HPDE6-E6E7 (cell line): ENCODE results near the gene MBNL1.

Experiments
- DNase-seq: peaks from one replicate; pipeline ENCODE4 v3.0.0; 2011; ENCODE audit warnings: missing footprints; ENCODE audit errors: extremely low spot score

Gene MBNL1

DNA sequence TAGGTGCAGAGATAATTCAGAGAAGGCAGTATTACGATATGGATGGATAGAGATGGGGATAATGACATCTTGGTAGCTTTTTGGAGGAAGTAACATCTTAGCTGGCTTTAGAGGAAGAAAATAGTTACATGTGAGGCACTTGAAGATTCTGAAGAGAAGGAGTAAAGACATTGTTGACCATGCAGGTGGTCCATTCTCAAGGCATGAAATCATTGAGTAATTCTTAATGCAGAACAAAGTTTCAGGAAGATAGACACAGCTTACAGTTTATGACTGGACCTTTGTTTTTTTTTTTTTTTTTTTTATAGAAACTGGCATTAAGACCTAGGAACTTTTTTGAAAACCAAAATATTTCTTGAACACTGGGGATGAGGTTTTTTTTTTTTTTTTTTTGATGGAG is 28.2 kb downstream of the MBNL1 start:
- DNase-seq = no peak

DNA sequence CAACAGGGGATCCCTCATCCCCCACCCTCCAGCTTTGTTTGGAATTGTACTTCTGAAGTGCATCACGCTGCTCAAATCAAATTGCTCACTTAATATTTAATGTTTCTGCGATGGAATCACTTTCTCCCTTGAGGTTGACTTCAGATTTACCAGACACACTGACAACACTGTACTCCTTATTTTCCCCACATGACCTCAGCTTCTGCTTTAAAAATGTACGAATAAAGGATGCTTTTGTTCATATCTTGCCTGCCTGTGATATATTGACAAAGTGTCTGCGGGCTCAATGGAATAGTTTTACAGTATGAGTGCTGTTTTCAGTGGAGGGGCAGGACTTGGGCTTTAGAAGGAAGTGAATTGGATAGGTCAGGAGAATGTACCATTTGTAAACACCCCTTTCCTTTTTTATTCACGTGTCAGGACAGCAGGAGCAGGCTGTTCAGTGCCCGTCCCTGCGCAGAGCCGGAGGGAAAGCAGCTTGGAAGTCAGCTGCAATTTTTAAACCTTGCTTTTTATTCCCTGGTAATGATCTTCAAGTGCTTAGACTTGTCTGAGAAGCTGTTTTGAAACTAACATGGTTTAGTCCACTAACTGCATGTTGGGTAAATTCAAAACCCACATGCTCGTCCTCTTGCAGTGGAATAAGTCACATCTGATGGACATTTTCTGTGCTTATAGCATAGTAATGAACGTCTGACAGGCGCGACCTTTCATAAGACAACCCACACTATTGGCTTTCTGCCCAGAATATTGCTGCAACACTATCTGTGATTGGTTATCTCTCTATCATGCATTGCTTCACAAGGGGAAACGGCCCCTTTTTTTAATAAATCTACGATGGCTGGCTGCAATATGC is 29.9 kb downstream of the MBNL1 start:
- peak; percentile 35 for DNase-seq

DNA sequence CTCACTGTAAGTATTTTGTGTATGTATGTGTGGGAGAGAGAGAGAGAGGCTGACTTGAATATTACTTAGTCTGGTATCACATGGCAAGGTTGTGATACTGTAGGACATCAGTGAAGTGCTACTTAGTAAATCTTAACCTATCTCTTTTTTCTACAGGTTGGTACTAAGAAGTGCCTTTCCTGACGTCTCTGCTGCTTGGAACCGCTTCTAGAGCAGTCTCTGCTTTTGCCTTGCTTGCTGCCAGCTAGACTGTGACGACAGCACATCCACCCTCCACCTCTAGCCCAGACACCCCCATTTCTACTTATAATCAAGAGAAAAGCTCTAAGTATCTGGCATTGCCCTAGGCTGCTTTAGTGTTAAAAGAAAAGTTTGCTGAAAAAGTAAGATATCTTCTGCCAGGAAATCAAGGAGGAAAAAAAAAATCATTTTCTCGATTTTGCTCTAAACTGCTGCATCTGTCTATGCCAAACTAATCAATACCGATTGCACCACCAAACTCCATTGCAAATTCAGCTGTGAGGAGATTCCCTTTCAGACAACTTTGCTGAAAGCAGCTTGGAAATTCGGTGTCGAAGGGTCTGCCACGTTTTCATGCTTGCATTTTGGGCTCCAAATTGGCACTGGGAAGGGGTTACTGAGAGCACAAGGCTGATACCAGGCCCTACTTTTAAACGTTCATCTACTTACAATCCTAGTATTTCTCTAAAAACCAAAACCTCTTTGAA is 30.7 kb downstream of the MBNL1 start:
- DNase-seq = no peak

DNA sequence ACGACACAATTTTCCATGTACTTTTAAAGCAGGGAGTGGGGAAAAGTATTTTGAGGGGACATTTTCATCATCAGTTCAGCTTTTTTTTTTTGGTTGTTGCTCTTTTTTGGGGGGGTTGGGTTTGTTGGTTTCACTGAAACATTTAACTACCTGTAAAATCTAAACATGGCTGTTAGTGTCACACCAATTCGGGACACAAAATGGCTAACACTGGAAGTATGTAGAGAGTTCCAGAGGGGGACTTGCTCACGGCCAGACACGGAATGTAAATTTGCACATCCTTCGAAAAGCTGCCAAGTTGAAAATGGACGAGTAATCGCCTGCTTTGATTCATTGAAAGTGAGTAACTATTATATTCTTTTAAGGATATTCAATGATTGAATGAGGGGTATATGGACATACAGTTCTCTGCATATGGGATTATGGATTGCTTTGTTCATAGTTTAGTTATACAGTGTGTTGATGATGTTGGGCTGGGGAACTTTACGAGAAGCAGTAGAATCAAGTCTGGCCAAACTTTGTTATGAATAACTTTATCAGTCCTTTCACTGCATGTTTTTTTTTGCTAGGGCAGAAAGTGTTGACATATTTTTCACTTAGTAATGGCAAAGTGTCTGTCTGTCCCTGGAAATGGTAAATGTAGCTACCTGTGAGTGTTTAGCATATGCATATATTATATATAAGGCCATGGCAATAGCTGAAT is 31.5 kb downstream of the MBNL1 start:
- DNase-seq = no peak

DNA sequence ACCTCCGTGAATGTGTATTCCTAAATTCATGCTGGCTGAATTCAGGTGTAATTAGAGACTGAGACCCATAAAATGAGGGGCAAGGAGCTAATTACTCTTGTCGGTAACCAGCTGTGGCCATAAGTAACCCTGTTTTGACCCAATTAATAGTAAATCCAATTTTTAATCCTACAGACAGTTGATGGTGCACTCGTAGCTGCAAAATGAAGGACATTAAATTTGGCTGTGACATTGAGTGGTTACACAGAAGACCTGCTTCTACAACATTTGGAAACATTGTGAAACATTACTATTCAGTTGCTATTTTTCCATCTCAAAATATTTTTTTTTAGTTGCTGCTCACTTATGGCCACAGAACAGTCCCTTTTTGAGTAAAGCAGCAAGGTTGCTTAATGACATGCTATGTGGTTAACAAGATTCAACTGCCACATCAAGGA is 33.0 kb downstream of the MBNL1 start:
- no peak for DNase-seq

DNA sequence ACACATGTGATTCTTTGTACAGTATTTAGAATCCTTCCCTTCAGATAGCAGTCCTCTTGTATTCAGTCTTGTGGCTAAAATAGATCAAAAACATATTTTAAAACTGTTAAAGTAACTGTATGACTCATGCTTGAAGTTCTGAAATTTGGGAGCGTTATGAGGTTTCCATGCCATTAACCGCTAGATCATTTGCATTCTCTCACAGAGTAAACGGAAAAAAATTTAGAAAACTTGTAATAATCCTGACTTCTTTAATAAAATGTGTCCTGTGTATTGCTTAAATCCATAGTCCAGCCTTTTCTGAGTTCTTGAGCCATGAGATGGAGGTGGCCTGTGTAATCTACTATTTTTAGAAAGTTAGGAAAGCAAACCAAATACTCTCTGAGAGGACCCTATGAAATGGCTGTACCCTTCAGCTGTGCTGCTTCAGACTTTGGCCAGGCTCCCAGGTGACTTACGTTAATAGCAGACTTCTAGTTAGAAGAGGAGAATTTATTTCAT is 33.8 kb downstream of the MBNL1 start:
- no peak for DNase-seq

DNA sequence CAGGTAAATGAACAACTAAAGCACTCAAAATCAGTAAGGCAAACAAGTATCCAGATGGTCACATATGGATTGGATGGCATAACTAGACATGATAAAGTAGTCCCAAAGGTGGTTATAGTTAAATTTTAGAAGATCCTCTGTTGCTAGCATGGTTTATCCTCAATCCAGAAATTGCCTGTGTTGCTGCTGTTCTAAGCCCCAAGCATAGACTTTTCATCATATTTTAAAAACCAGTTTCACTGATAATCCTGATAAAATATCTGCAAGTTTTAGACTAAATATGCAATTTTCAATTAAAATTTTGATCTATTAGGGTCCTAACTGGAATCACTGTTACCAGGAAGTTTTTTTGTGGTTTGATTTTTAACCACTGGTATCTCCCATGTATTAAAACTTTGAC is 35.4 kb downstream of the MBNL1 start:
- no peak for DNase-seq

DNA sequence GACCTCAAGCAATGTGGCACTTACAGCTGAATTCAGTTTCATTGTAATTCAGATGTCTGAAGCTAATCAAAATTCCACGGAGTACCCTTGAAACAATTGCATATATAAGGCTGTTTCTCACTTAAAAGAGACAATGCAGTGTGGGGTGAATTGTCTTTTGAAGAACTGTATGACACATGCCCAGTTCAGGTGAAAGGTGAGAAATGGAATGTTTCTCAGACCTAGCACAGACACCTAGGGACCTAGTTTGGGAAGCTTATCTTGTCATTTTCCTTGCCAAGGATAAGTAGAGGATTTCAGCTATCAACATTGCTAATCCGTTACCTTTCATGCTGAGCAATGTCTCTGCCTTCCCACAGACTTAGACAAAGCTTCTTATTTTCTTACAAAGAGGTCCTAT is 36.3 kb downstream of the MBNL1 start:
- DNase-seq = no peak

DNA sequence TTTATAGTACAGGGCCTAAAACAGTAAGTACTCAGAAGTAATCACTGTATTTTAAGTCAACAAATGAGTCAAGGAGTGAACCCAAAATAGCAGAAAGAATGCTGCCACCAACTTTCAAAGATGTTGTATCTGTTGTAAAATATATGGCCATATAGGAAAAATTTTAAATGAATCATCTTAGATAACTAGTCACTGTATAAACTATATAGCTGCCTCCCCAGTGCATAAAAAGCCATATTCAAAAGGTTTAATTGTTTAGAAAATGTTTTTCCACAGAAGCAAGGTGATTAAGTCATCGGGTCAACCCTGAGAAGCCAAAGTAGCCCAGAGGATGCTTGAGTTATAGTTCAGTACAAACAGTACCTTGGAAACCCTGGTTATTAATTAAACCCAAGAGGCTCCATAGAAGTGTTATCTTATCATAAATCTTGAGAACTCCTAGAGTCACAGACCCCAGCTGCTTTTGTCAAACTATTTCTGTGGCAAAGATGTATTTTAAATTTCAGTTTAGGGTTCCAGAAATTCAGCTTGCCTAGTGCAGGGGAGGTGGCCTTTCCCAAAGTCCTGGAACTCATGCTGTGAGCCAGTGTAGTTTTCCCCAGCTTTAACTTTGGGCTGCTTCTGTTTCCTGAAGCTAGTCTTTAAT is 39.2 kb downstream of the MBNL1 start:
- DNase-seq = no peak

DNA sequence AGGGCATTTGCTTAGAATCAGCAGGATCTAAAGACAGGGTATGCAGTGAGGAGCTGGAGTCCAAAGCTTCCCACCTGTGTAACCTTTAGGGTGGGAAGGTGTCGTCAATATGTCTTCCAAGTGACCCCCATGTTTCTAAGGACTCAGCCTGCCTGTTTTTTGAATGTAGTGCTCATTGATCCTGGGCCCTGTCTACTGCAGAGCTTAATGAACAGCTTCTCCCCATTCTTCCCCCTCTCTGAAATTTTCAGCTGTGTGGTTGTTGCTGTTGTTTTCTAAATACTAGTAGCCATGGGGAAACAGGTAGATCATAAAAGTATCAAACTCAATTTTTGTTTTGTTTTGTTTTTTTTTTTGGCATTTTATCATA is 39.7 kb downstream of the MBNL1 start:
- no peak for DNase-seq

DNA sequence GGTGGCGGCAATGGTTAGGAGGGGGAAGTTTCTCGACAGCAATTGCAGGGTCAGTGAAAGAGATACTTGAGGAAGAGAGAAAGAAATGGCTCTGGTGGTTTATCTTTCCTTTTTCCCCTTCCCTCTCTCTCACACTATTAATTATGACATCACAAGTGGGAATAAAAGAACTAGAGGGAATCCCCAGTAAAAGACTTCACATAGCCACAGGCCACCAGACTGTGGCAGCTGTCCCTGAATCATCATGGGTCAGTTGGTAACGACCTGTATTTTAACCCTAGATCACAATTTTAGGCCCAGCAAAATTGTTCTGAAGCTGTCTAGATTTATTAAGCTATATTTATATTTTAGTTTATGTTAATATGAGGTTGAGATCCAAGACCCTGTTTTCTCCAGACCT is 40.3 kb downstream of the MBNL1 start:
- DNase-seq = no peak

DNA sequence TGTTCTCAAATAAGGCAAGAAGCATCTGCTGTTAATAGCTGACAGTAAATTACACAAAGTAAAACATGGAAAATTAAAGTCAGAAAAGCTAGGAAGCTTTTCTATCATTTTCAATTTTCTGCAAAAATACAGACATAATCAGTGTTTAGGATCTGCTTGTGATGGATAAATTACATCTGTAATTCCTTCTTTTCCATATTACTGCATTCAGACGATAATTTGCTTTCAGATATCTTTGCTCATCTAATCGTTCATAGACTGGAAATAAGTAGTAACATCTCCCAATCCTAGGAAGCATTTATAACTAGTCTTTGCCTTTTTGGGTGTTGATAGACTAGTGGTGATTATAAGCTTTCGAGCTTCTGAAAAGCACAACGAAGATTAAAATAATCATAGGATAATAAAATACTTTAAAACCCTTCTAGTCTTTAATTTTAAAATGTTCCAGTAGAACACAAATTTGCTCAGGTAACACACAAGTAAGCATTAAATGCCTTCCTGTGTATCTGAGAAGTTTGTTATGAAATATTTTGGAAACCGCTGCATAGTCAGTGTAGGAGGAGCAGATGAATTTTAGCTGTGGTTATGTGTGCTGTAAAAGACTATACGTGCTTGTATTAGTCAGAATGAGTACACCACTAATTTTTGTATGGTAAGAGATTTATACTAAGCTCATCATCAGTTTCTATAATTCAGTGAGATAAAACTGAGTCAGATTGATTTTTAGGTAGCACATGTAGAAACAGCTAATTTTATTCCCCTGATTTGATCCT is 41.0 kb downstream of the MBNL1 start:
- DNase-seq = no peak

DNA sequence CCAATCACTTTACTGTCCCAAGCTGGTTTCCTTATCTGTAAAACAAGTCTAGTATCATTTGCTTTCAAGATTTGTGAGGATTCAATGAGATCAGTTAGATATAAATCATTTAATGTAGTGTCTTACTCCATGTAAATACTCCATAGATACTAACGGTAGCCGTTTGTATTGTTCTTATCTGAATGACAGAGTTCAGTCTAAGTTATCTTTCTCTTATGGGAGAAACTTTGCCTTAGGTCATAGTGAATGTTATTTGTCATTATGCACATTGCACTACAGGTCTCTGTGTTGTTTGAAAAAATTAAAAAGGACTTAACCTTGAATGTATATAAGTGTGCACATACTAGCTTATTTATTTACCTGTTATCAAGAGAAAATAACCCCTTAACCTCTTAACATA is 44.7 kb downstream of the MBNL1 start:
- no peak for DNase-seq

DNA sequence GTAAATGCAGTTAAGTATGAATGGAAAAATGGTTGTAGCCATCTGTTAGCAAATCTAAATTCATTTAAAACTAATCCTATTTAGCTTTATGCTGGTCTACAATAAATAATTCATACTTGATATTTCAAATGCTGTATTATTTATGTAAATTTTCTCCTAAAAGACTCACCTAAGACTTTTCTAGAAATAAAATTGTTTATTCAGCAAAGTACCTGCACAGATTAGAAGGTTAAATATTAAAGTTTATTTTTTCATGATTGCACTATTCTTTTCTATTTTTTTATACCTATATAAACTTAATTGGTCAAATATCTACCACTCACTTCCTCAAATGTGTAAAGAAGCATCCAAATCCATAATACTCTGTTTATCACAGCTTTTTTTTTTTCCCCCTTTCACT is 45.2 kb downstream of the MBNL1 start:
- no peak for DNase-seq

DNA sequence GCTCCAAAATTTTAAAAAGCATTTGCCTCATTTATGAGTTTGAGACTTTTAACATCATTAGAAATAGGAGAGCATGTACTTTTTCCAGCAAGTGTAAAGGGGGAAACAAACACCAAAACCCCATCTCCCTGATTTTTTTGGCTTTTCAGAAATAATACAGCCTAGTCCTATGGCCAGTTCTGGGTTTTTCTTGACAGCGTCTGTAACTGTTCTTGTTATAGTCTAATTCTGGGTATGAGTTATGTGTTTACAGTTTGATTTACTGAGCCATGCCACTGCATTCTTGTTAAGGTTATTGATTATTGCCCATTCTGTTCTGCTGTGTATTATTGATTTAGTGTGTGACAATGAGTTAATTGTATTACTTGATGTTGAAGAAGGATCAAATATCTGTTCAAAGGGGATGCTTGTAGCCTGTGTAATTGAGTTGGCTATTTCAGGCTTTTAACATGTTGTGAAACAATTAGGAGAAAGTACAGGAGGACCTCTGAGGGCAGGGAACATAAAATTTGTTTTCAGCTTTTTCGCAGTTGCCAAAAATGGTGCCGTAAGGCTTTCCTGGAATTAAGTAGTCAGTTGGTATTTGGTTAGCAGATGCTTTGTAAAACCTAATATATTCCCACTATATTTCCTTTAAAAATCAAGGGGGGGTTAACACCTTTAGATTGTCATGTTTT is 46.1 kb downstream of the MBNL1 start:
- DNase-seq = no peak

DNA sequence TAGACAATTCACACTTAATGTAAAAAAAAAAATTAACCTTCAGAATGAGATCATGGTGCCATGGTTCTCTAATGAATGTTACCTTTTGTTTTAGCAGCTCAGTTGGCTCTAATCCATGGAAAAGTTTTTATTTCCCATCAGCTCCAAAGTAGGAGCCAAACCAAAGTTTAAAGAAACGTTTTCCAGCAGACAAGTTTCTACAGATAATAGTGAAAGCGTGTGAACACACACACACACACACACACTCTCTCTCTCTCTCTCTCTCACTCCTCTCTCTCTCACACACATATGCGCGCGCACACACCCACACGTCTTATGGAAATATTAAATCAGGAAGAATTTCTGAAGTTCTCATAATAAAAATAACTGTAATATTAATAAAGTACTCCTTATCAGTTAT is 46.9 kb downstream of the MBNL1 start:
- no peak for DNase-seq

DNA sequence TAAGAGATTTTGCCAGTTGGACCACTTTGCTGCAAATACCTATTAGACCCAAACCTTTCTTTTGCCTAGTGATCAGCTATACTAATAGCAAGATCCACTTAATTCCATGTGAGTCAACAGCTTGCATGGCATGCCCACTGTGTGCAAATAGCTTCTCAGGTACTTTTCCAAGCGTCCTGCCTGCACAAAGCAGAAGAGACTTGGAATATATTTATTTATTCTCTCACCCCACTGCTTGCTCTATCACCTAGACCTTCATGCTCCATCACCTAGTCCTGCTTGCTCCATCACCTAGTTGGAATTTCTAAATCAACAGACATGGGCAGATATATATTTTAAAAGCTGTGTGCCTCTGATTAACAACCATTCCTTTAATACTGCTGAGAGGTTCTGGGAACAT is 47.6 kb downstream of the MBNL1 start:
- DNase-seq = no peak

DNA sequence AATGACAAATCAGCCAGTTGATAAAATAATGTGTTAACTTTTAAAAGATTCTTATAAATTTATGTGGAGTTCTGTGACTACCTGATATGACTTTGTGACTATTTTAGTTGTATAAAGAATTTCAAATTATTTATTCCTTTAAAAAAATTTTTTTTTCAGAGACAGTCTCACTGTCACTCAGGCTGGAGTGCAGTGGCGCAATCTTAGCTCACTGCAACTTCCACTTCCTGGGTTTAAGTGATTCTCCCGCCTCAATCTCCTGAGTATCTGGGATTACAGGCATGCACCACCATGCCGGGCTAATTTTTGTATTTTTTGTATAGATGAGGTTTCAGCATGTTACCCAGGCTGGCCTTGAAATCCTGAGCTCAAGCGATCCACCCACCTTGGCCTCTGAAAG is 48.5 kb downstream of the MBNL1 start:
- DNase-seq = no peak

DNA sequence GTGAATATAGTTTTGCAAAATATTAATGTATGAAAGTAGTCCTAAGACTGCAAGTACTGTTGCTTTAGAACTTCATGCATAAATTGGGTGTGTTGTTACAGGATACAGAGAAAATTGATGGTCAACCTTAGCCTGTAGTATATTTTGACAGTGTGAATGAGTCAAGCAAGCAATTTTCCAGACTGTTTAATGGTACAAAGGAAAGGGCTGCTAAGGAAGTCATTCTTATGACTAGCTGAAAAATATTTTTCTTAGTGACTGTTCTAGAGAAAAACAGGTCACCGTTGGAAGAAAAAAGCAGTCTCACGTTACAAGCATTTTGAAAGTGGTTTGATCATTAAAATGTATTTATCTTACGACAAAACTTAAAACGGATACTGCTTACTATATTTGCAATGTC is 49.2 kb downstream of the MBNL1 start:
- DNase-seq = no peak

DNA sequence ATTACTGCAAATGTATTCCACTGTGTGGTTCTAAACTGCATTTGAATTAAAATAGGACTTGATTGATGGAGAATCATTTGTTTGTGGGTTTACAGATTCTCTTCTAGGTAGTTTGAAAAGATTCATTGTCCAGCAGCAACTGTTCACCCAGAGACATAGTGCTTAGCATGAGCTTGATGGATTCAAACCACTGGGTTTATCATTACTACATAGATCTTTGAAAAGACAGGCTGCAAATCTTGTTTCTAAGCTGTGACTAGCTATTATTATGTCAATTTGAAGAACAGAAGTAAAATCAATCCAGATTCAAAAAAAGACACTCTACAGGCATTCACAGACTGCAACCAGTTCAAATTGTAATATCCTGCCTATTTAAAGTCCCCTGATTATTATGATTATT is 49.8 kb downstream of the MBNL1 start:
- no peak for DNase-seq

DNA sequence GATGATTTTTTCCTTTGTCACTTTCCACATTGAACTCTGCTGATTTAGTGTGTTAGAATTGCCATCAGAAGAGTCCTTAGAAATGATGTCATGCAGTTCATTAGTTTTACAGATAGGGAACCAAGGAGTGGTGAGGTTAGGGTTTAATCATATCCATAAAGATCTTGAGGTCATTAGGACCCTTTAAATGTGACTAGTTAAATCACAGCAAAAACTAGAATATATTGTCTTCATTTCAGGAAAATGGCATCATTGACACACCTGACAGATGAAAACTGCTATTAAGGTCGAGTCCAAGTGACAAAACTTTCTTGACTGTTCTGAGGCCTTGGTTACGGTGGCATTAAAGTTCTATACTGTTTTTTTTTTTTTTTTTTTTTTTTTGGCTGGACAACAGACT is 50.5 kb downstream of the MBNL1 start:
- DNase-seq = no peak
